Activated CD8-positive, alpha-beta memory T cell treated with anti-CD3 and anti-CD28 coated beads for 48 hours (primary cell): Measurements from ENCODE around the gene TMEM128.
"Not testable (repeated sequence)": the region's sequence is repeated elsewhere in the genome, so short reads cannot be mapped to it uniquely, and the experiment has no call there.

Source experiments
- DNase-seq, 3 experiments: peaks; one replicate each; pipeline ENCODE4 v3.0.0-alpha.2; 2020; ENCODE audit warnings: low read depth in 2 of 3, low spot score in 2 of 3

TMEM128 gene

DNA sequence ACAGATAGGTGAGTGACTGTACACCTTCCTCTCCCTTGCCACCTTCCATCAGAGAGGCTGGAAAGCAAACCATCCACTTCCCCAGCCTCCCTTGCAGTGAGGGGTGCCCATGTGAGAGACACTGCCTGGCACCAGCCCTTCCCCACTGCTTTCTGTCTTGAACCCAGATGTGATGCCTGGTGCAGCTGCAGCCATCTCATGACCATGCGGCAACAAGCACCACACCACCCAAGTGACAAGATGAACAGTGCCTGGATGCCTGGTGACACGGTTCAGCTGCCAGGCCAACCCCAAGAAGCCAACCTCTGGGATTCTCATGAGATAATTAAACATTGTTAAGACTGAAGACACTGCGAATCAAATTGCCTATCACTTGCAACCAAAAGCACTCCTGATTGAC lies 52.7 kb downstream of the TMEM128 start:
- no peak for DNase-seq

DNA sequence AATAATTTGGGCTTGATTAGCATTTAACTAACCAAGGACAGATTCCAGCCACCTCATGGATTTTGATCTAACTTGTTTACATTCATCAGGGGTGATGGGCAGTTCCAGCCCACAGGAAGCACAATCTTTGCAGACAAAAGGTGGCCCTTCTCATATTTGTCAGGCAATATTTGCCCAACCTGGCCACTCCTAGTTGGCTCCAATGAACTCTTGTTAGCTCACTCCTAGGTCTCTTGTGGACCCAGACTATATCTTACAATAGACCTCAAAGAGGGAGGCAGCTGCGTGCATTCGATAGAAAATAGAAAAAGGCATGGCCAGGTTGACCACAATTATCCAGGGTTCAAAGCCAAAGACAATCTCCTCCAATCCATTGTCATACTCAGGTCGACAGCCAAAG lies 59.5 kb downstream of the TMEM128 start:
- DNase-seq: not testable (repeated sequence)
